ENCODE results near the gene DUSP6. TPM values are rescaled to one million over a fixed set of nuclear protein-coding genes. Genes with fewer than 3 reads are reported as not detected.

DUSP6 gene
- total RNA-seq, 1 donor from 2014 or later = 80.1 TPM

- Mint-ChIP-seq H3K9me3 (ENCODE audit: low read depth) (no peaks in the 10 kb centered on the region), H3K4me3 (ENCODE audit: low read depth) (no peak overlapping the region), H3K36me3 (ENCODE audit: insufficient read depth) (peaks cover 11% of the 10 kb centered on the region), H3K27ac (no peak overlapping the region), H3K4me1 (ENCODE audit: low read depth) (peaks cover 22% of the 10 kb centered on the region), H3K27me3 (no peaks in the 10 kb centered on the region)
- DNase-seq (ENCODE audit: low spot score, unreplicated experiment) = no peak
- no peak for TF ChIP-seq CTCF (IDR thresholded peaks at IDR 0.05; ENCODE audit: unreplicated experiment)
Observed at GRCh38 chr12:89364631-89365030, 12.3 kb upstream of the DUSP6 start.

- H3K9me3 Mint-ChIP-seq (ENCODE audit: low read depth) = no peaks in the 10 kb centered on the region
- no peak overlapping the region for H3K27ac Mint-ChIP-seq
- DNase-seq (ENCODE audit: low spot score, unreplicated experiment) = no peak
- no peak for TF ChIP-seq CTCF (IDR thresholded peaks at IDR 0.05; ENCODE audit: unreplicated experiment)
- peaks cover 23% of the 10 kb centered on the region for H3K4me1 Mint-ChIP-seq (ENCODE audit: low read depth)
- no peaks in the 10 kb centered on the region for H3K27me3 Mint-ChIP-seq
- no peak overlapping the region for H3K4me3 Mint-ChIP-seq (ENCODE audit: low read depth)
- peaks cover 16% of the 10 kb centered on the region for H3K36me3 Mint-ChIP-seq (ENCODE audit: insufficient read depth)
Observed at GRCh38 chr12:89364058-89364457, 11.8 kb upstream of the DUSP6 start.

GRCh38 chr12:89363582-89363981 lies 11.3 kb upstream of the DUSP6 start:
- H3K36me3 Mint-ChIP-seq (ENCODE audit: insufficient read depth) = peaks cover 19% of the 10 kb centered on the region
- DNase-seq (ENCODE audit: low spot score, unreplicated experiment) = no peak
- no peak overlapping the region for H3K4me3 Mint-ChIP-seq (ENCODE audit: low read depth)
- no peak for TF ChIP-seq CTCF (IDR thresholded peaks at IDR 0.05; ENCODE audit: unreplicated experiment)
- no peaks in the 10 kb centered on the region for H3K27me3 Mint-ChIP-seq
- no peak overlapping the region for H3K27ac Mint-ChIP-seq
- no peaks in the 10 kb centered on the region for H3K9me3 Mint-ChIP-seq (ENCODE audit: low read depth)
- H3K4me1 Mint-ChIP-seq (ENCODE audit: low read depth) = peaks cover 25% of the 10 kb centered on the region

GRCh38 chr12:89363084-89363483 lies 10.8 kb upstream of the DUSP6 start:
- H3K27me3 Mint-ChIP-seq = no peaks in the 10 kb centered on the region
- no peaks in the 10 kb centered on the region for H3K9me3 Mint-ChIP-seq (ENCODE audit: low read depth)

GRCh38 chr12:89359615-89360014 lies 7.3 kb upstream of the DUSP6 start:
- TF ChIP-seq CTCF (IDR thresholded peaks at IDR 0.05; ENCODE audit: unreplicated experiment) = no peak
- no peaks in the 10 kb centered on the region for H3K27me3 Mint-ChIP-seq
- H3K27ac Mint-ChIP-seq = no peak overlapping the region
- peaks cover 55% of the 10 kb centered on the region for H3K4me1 Mint-ChIP-seq (ENCODE audit: low read depth)
- no peak overlapping the region for H3K4me3 Mint-ChIP-seq (ENCODE audit: low read depth)
- no peaks in the 10 kb centered on the region for H3K9me3 Mint-ChIP-seq (ENCODE audit: low read depth)
- H3K36me3 Mint-ChIP-seq (ENCODE audit: insufficient read depth) = peaks cover 17% of the 10 kb centered on the region
- no peak for DNase-seq (ENCODE audit: low spot score, unreplicated experiment)

More at GRCh38 chr12:89363084-89363483, 10.8 kb upstream of the DUSP6 start:
- Mint-ChIP-seq H3K4me3 (ENCODE audit: low read depth) (no peak overlapping the region), H3K4me1 (ENCODE audit: low read depth) (peaks cover 26% of the 10 kb centered on the region), H3K27ac (no peak overlapping the region), H3K36me3 (ENCODE audit: insufficient read depth) (peaks cover 17% of the 10 kb centered on the region)
- no peak for TF ChIP-seq CTCF (IDR thresholded peaks at IDR 0.05; ENCODE audit: unreplicated experiment)
- no peak for DNase-seq (ENCODE audit: low spot score, unreplicated experiment)

Data from progenitor cell of endocrine pancreas (in vitro differentiated cells).